Sigmoid colon (tissue), 7 donors: ENCODE data around the gene EIF2A. TPM values are rescaled to one million over a fixed set of nuclear protein-coding genes. Genes with fewer than 3 reads are reported as not detected.

Experiments
- DNase-seq: peaks from one replicate; pipeline ENCODE4 v3.0.0-alpha.2; 2019
- H3K27ac ChIP-seq, 4 donors: fragments of 200-600 bp; sonication (generic); one replicate each; pipeline ENCODE4 v1.5.1; 2016 to 2019; ENCODE audit warnings: mild to moderate bottlenecking in 1 of 4
- H3K27me3 ChIP-seq, 3 donors: fragments of 200-600 bp; sonication (generic); one replicate each; pipeline ENCODE4 v1.5.1; 2019; ENCODE audit warnings: mild to moderate bottlenecking in 1 of 3
- H3K36me3 ChIP-seq, 4 donors: fragments of 200-600 bp; sonication (generic); one replicate each; pipeline ENCODE4 v1.5.1; 2016 to 2019
- H3K4me1 ChIP-seq, 4 donors: fragments of 200-600 bp; sonication (generic); one replicate each; pipeline ENCODE4 v1.5.1; 2017 to 2019
- H3K4me3 ChIP-seq, 4 donors: fragments of 200-600 bp; sonication (generic); one replicate each; pipeline ENCODE4 v1.5.1; 2017 to 2019; ENCODE audit warnings: mild to moderate bottlenecking in 2 of 4, moderate library complexity in 1 of 4
- H3K9me3 ChIP-seq, 4 donors: fragments of 200-600 bp in 3 of 4; sonication (generic) in 3 of 4; one replicate each; pipeline versions ENCODE4 v1.5.1 to v1.6.1; 2013 to 2019
- EP300 ChIP-seq, 4 donors: sonication (generic); formaldehyde crosslinking; IDR thresholded peaks; one replicate each; pipeline ENCODE4 v1.6.1; 2017; ENCODE audit warnings: antibody characterized with exemption in 4 of 4
- POLR2A ChIP-seq, 2 donors: fragments of 450-650 bp; IDR thresholded peaks; one replicate each; pipeline ENCODE4 v1.6.1; 2016; ENCODE audit warnings: antibody characterized with exemption in 2 of 2, mild to moderate bottlenecking in 2 of 2, moderate library complexity in 2 of 2
- POLR2AphosphoS5 ChIP-seq, 4 donors: sonication (generic); formaldehyde crosslinking; IDR thresholded peaks; one replicate each; pipeline ENCODE4 v1.6.1; 2017; ENCODE audit warnings: antibody characterized with exemption in 4 of 4
- WGBS, 2 donors: extraction: QIAGEN DNeasy Blood & Tissue Kit; methylation state at CpG; one replicate each; pipeline ENCODE4 v1.1.7; 2013; 5-methylcytosine and 5-hydroxymethylcytosine counted together
- intact Hi-C: fragments of 100-400 bp; cut with DNase I; formaldehyde crosslinking; loops from one replicate; pipeline ENCODE4 v1.15.1; 2023
- polyA plus RNA-seq, 3 donors: library from polyadenylated mRNA; stranded (reverse); fragments of 200-250 nt; gene quantifications; one replicate each; pipeline ENCODE4 v1.2.3, GENCODE V29; 2013
- total RNA-seq, 4 donors: library from RNA; depleted of rRNA; stranded (reverse); fragments of >200 nt; gene quantifications; one replicate each; pipeline ENCODE4 v1.1.0, GENCODE V29; 2016
- TF ChIP-seq, protein P1 (sequence below), 4 experiments: fragments of 450-650 bp in 3 of 4; fragments of 200-600 bp in 1 of 4; IDR thresholded peaks; one replicate each; pipeline ENCODE4 v1.5.1; 2016 to 2019; ENCODE audit warnings: antibody characterized with exemption in 4 of 4, mild to moderate bottlenecking in 3 of 4, moderate library complexity in 2 of 4
- donor health status: healthy with polysubstance abuse.
- donor health status: Bipolar disorder and iron deficiency.
- donor health status: healthy.

Gene EIF2A
- total and polyA plus RNA-seq, 7 donors, result 49.3 to 228 (median 147) TPM

DNA sequence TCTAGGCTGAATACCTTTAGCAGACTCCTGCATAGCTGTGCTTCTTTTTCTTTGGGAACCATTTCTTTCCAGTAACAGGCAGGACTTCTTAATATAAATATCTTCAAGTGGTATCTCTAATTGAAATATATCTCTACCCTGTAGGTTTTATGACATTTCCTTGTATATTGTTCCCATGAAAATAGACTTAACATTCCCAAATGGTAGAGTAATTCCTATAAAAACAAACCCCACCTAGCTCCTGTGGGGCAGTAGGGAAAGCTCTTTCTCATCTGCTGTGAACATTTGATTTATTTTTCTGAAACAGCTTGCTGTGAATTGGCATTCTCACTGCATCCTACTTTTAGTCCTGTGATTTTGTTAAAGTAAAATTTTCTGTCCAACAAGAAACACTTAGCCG, 77.4 kb downstream of the EIF2A start:
- Histone ChIP-seq H3K36me3 (peaks cover 11 to 52% (median 18%) of the 10 kb centered on the region in 4 donors), H3K27ac (no peak overlapping the region), H3K4me3 (no peak overlapping the region), H3K9me3 (no peaks in the 10 kb centered on the region), H3K4me1 (peaks cover 0 to 14% (median 9%) of the 10 kb centered on the region in 4 donors), H3K27me3 (no peaks in the 10 kb centered on the region)
- 94 to 97% methylated on average over 1 of the region's 1 CpG for WGBS, 2 donors
- TF ChIP-seq EP300 (IDR thresholded peaks at IDR 0.05) (no peak), POLR2A (IDR thresholded peaks at IDR 0.05) (no peak), POLR2AphosphoS5 (IDR thresholded peaks at IDR 0.05) (no peak)
- TF ChIP-seq, protein P1, sequence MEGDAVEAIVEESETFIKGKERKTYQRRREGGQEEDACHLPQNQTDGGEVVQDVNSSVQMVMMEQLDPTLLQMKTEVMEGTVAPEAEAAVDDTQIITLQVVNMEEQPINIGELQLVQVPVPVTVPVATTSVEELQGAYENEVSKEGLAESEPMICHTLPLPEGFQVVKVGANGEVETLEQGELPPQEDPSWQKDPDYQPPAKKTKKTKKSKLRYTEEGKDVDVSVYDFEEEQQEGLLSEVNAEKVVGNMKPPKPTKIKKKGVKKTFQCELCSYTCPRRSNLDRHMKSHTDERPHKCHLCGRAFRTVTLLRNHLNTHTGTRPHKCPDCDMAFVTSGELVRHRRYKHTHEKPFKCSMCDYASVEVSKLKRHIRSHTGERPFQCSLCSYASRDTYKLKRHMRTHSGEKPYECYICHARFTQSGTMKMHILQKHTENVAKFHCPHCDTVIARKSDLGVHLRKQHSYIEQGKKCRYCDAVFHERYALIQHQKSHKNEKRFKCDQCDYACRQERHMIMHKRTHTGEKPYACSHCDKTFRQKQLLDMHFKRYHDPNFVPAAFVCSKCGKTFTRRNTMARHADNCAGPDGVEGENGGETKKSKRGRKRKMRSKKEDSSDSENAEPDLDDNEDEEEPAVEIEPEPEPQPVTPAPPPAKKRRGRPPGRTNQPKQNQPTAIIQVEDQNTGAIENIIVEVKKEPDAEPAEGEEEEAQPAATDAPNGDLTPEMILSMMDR (IDR thresholded peaks at IDR 0.05), result no peak
- no peak for DNase-seq
- intact Hi-C loops, result no loop called here

DNA sequence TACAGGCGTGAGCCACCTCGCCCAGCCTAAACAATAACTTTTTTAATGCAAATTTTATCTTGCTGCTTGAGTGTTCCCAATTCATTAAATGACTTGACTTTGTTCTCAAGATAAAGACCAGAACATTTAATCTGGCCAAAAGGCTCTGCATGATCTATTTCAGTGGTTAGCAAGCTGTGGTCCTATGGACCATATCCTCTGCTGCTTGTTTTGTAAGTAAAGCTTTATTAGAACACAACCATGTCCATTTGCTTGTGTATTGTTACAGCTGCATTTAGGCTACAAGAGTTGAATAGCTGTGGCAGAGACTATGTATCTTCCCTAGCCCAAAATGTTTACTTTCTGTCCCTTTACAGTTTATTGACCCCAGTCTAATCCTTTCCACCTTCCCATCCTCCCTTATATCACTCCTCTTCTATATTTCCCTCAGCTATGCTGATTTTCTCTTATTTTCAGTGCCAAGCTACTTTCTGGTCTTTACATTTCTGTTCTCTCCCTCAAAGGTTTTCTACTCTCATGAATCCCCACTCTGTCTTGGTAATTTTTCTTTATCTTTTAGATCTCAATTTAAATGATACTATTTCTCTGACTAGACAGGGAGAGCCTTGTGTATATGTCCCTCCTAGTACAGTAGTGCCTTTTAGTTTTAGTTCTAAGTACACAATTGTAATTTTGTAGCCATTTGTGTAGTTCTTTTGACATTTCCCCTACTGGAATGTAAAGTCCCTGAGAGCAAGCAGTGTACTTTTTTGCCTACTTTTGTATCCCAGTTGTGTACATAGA, 79.8 kb downstream of the EIF2A start:
- 85 to 94% methylated on average over 2 of the region's 2 CpGs for WGBS, 2 donors

DNA sequence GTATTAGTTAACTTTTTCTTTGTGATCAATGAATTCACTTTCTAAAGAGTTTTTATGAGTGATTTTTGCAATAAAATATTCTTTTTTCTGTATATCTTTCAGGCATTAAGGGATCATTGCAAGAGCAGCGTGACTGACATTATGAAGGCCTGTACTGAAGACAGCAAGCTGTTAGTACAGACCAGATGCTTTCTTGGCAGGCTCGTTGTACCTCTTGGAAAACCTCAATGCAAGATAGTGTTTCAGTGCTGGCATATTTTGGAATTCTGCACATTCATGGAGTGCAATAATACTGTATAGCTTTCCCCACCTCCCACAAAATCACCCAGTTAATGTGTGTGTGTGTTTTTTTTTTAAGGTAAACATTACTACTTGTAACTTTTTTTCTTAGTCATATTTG, 81.0 kb downstream of the EIF2A start:
- WGBS, 2 donors, result 79 to 85% methylated on average over 2 of the region's 2 CpGs
- Histone ChIP-seq H3K27ac (no peak overlapping the region), H3K36me3 (peaks cover 11 to 78% (median 21%) of the 10 kb centered on the region in 4 donors), H3K4me1 (peaks cover 0 to 14% (median 9%) of the 10 kb centered on the region in 4 donors), H3K4me3 (no peak overlapping the region), H3K27me3 (no peaks in the 10 kb centered on the region), H3K9me3 (no peaks in the 10 kb centered on the region)
- no peak for DNase-seq
- TF ChIP-seq, protein P1 (IDR thresholded peaks at IDR 0.05), result no peak
- TF ChIP-seq POLR2AphosphoS5 (IDR thresholded peaks at IDR 0.05), result no peak
- TF ChIP-seq EP300 (IDR thresholded peaks at IDR 0.05), result no peak
- TF ChIP-seq POLR2A (IDR thresholded peaks at IDR 0.05), result no peak
- intact Hi-C loops, result no loop called here

More for the DNA sequence above, 79.8 kb downstream of the EIF2A start:
- no peaks in the 10 kb centered on the region for H3K27me3 ChIP-seq
- intact Hi-C loops, result no loop called here
- H3K4me3 ChIP-seq, result no peak overlapping the region
- H3K36me3 ChIP-seq, result peaks cover 11 to 75% (median 19%) of the 10 kb centered on the region in 4 donors
- H3K4me1 ChIP-seq, result peaks cover 0 to 14% (median 9%) of the 10 kb centered on the region in 4 donors
- no peak for DNase-seq
- H3K9me3 ChIP-seq, result no peaks in the 10 kb centered on the region
- no peak for TF ChIP-seq POLR2A (IDR thresholded peaks at IDR 0.05)
- no peak for TF ChIP-seq EP300 (IDR thresholded peaks at IDR 0.05)
- TF ChIP-seq, protein P1 (IDR thresholded peaks at IDR 0.05), result no peak
- TF ChIP-seq POLR2AphosphoS5 (IDR thresholded peaks at IDR 0.05), result no peak
- H3K27ac ChIP-seq, result no peak overlapping the region

DNA sequence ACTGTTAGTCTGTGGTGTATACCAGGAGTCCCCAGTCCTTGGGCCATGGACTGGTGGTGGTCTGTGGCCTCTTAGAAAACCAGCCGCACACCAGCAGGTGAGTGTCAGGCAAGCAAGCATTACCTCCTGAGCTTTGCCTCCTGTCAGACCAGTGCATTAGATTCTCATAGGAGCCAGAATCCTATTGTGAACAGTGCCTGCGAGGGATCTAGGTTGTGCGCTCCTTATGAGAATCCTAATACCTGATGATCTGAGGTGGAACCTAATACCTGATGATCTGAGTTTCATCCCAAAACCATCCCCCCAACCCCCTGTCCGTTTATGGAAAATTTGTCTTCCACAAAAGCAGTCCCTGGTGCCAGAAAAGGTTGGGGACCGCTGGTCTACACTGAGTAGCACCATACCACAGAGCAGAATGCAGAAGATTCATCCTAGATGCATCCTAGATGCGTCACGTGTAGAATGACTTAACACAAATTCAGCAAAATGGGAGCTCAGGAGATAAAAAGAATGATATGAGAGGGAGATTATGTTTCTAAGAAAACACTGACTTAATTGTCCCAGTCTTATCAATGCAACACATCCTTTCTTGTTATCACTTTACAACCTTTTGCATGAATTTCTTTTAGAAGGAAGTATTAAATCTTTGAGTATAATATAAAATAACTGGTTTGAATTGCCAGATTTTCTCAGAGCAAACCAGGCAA, 85.1 kb downstream of the EIF2A start:
- no peak for TF ChIP-seq EP300 (IDR thresholded peaks at IDR 0.05)
- TF ChIP-seq POLR2A (IDR thresholded peaks at IDR 0.05), result no peak
- TF ChIP-seq, protein P1 (IDR thresholded peaks at IDR 0.05), result no peak
- TF ChIP-seq POLR2AphosphoS5 (IDR thresholded peaks at IDR 0.05), result no peak
- Histone ChIP-seq H3K4me3 (no peak overlapping the region), H3K9me3 (no peaks in the 10 kb centered on the region), H3K4me1 (no peaks in the 10 kb centered on the region), H3K36me3 (peaks cover 0 to 49% (median 10%) of the 10 kb centered on the region in 4 donors), H3K27me3 (no peaks in the 10 kb centered on the region), H3K27ac (no peak overlapping the region)
- no peak for DNase-seq
- intact Hi-C loops, result no loop called here
- WGBS, 2 donors, result 92 to 93% methylated on average over 7 of the region's 7 CpGs
